GM19035 (cell line): ENCODE measurements around the gene PIP5K1A.
A peak's percentile ranks its signal among the peaks of the same experiment; 100 is the strongest.
"Not testable (repeated sequence)": the region's sequence is repeated elsewhere in the genome, so short reads cannot be mapped to it uniquely, and the experiment has no call there.

Experiments used
- ATAC-seq: cut with Tn5 transposase; IDR thresholded peaks from one replicate; pipeline ENCODE4 v1.9.1; 2021; ENCODE audit not compliant: unreplicated experiment

The PIP5K1A gene

DNA sequence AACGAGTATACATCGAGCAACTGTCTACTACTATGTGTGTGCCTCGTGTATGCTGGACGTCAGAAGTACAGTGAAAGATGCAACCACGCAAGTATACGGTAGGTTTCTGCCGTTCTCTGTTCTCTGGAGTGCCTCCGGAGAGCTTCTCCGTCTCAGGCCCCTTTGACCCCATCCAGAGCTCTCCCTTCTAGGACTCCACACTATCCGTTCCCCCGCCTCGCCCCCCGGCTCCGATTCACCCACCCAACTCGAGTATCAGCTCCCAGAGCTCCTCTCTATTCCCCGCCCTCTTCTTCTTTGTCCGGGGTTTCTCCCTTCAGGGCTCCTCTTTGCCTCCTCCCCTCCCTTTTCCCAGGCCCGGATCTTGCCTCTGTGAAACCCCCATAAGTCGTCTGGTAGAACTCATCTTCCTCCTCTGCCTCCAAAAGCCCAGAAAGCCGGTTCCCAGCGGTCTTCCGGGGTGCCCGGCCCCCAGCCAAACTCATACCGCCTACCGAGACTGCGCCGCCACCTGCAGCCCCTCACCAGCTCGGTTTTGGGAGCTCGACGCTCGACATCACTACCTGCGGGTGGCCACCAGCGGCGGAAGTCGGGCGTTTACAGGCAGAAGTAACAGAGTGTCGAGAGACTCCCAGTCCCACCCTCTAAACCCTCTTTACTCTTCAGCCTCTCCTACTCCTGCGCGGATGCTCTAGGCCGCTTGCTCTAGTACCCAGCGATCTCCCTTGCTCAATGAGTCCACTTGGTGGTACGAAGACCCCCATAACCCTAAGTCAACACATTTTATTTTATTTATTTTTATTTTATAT, 8.5 kb upstream of the PIP5K1A start, which contains the start of gene VPS72:
VPS72 (minus strand) TSS at position 561 of the 809 bp plus-strand sequence; CDS start at position 485, 76 bp downstream.
- ATAC-seq: peak; percentile 87

DNA sequence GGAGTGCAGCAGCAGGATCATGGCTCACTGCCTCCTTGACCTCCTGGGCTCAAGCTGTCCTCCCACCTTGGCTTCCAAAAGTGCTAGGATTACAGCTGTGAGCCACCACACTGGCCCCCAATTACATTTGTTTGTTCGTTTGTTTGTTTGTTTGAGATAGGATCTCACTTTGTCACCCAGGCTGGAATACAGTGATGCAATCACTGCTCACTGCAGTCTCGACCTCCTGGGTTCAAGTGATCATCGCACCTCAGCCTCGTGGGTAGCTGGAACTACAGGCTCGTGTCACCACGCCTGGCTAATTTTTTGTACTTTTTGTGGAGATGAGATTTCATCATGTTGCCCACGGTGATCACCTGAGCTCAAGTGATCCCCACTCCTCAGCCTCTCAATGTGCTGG, 6.3 kb upstream of the PIP5K1A start:
- ATAC-seq: no peak

DNA sequence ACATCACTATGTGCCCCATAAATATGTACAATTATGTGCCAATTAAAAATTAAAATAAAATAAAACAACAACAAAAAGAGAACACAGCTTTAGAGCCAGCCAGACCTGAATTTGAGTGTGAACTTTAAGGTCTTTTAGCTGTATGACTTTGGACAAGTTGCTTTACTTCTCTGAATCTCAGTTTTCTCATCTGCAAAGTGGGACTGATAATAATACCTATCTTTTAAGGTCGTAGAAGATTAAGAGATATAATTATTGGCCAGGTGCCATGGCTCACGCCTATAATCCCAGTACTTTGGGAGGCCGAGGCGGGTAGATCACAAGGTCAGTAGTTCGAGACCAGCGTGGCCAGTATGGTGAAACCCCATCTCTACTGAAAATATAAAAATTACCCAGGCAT, 5.0 kb upstream of the PIP5K1A start:
- ATAC-seq: no peak

DNA sequence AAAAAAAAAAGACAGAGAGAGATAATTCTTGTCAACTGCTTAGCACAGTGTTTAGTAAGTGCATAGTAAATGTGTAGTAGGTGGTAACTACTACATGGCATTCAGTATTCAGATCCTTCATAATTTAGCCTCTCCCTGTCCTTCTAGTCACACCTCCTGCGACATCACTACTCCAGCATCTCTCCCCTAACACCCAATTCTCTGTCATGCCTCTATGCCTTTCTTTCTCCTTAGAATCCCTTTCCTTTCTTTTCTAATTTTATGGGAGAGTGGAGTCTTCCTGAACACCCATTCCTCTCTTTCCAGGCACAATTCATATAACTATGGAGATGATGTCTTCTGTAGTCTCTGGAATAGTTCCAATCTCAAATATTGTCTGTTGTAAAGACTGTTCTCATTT, 4.5 kb upstream of the PIP5K1A start:
- no peak for ATAC-seq

DNA sequence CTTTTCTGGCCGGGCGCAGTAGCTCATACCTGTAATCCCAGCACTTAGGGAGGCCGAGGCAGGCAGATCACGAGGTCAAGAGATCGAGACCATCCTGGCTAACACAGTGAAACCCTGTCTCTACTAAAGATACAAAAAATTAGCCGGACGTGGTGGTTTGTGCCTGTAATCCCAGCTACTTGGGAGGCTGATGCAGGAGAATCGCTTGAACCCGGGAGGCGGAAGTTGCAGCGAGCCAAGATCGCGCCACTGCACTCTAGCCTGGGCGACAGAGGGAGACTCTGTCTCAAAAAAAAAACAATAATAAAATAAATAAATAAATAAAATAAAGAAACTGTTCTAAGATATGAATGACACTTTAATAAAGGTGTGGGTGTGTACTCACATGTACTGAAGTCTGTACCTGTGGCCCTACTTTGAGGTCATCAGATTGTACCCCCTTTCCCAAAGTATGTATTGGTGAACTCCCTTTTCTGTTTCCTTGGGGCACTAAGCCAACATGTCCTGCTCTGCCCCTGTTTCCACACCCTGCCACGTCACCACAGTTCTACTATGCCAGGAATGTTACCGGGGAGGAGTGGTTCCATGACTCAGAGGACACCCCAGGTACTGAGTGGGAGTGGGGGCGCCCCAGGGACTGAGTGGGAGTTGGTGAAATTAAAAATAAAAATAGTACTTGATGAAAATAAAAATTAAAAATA, 3.3 kb upstream of the PIP5K1A start:
- ATAC-seq: not testable (repeated sequence)

DNA sequence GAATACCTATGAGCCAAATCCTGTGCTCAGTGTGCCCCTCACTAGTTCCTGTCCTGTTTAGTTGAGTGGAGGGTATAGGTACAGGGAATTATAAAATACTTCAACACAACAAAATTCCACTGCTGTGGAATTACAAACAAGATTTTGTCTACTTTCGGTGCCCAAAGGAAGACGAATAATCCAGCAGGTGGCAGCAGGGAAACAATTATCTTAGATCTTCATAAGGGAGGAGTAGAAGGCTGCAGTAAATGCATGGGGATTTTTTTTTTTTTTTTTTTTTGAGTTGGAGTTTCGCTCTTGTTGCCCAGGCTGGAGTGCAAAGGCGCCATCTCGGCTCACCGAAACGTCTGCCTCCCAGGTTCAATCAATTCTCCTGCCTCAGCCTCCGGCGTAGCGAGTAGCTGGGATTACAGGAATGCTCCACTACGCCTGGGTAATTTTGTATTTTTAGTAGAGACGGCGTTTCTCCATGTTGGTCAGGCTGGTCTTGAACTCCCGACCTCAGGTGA, 2.0 kb upstream of the PIP5K1A start:
- ATAC-seq: no peak

DNA sequence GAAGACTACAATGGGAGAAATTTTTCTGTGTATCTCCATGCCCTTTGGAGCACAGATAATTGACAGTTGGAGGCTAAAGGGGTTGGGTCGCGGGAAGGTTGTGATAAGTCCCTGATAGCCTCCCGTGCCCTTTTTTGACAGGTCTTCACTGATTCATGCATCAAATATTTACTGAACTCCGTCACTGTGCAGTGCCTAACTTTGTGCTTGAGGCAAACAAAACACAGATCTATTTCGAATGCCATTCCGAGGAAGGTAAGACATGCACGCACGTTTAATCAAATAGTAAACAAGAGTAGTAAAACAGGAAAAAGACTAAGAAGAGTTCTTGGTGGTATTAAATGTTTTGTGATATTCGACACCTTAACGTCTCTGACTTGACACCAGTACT, 494 bp upstream of the PIP5K1A start:
- ATAC-seq: no peak

DNA sequence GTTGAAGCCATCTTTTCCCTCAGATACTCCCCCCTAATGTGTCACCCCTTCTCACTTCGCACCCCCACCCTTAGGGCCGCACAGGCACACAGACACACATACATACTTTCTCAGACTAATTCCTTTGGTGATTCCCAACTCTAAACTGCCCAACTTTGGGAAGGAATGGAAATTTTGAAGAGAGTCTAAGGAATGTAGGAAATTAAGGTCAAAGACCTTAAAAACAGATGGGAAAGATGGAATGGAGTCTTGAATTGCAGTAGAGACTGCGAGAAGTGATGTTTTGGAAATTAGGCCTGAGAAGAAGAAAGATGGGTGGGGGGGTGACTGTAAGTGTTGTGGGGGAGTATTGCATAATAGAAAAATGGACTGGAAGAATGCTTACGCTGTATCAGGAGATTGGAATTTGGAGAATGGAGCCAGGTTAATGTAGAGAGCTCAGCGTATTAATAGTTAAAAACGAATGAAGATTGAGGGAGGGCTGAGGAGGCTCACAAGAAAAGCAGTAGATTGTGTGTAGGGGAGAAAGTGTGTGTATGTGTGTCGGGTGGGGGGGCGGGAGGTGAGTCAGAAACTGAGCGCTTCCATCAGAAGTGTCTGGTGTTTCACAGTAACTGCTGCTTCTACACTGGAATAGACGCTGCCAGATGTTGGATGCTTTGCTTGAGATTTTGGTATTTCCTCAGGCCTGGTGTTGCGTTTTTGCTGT, 1.7 kb downstream of the PIP5K1A start:
- no peak for ATAC-seq

DNA sequence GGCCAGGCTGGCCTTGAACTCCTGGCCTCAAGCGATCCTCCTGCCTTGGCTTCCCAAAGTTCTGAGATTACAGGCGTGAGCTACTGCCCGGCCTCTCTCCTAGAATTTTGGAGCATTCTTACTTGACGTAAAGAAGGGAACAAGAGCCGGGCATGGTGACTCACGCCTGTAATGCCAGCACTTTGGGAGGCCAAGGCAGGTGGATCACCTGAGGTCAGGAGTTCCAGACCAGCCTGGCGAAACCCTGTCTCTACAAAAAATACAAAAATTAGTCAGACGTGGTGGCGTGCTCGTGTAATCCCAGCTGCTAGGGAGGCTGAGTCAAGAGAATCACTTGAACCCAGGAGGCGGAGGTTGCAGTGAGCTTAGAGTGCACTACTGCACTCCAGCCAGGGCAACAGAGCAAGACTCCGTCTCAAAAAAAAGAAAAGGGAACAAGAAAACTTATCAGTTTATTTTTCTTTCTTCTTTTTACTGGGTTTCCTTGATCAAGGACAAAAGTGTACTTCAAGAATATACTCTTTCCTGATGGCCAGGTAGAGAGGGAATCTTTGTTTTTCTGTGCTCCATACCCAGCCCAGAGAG, 7.1 kb downstream of the PIP5K1A start:
- not testable (repeated sequence) for ATAC-seq

DNA sequence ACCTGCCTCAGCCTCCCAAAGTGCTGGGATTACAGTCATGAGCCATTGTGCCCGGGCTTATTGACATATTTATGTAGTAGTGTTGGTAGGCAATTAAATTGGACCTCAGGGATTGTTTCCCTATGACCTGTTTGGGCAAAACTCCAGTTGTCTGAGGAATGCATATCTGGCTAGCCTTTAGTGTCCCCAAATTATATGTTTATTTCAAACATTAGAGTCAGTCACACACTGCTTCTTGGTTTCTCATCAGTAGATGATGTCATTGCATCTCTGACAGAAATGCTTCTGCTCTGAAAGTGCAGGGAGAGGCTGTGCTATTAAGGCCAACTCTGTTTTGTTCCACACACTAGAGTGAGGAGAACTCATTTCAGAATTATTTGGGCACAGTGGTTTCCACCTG, 12.5 kb downstream of the PIP5K1A start:
- ATAC-seq: no peak

DNA sequence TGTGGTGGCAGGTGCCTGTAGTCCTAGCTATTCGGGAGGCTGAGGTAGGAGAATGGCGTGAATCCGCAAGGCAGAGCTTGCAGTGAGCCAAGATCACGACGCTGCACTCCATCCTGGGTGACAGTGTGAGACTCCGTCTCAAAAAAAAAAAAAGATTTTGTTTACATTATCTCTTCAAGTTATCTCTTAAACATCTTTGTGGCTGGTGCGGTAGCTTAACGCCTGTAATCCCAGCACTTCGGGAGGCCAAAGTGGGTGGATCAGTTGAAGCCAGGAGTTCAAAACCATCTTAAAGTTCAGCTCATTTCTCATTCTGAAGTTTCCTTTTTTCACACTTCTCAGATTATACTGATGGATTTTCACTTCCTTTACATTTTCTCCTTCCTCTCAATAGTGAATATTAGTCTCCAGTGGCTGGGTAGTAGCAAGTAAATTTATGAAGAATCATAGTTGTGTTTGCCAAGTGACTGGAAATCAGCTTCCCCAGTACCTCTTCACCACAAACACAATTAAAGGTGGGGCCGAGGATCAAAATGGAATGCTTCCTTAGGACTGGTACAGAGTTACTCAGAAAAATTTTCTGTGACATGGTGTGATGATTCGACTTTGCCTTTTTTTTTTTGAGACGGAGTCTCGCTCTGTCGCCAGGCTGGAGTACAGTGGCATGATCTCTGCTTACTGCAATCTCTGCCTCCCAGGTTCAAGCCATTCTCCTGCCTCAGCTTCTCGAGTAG, 13.8 kb downstream of the PIP5K1A start:
- ATAC-seq: no peak

DNA sequence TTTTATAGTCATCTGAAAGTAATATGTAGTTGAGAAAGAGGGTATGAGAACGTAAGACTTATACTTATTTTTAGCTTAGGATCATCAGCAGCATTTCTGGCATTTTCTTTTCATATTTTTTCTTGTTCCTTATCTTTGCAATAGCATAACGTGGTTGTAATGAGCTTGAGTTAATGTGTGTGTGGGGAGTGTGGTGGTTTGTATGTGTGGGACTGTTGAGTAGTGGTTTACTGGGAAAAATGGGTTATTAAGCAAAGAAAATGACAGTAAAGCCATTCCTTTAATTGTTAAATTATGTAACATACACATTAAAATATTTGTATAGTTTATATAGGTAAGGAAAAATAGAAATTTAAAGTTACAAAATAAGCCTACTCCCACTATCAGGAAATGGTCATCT, 15.2 kb downstream of the PIP5K1A start:
- ATAC-seq: no peak

DNA sequence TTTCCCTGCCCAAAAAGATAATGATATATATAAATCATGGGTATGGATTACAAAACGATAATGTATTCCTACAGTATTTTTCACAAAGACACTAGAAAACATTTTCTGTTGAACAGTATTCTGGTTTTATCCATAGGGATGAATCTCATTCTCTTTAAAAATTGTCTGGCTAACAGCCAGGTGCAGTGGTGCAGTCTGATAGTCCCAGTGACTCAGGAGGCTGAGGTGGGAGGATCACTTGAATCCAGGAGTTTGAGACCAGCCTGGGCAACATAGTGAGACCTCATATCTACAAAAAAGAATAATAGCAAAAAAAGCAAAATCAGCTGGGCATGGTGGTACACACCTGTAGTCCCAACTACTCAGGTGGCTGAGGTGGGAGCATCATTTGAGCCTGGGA, 23.3 kb downstream of the PIP5K1A start:
- no peak for ATAC-seq

DNA sequence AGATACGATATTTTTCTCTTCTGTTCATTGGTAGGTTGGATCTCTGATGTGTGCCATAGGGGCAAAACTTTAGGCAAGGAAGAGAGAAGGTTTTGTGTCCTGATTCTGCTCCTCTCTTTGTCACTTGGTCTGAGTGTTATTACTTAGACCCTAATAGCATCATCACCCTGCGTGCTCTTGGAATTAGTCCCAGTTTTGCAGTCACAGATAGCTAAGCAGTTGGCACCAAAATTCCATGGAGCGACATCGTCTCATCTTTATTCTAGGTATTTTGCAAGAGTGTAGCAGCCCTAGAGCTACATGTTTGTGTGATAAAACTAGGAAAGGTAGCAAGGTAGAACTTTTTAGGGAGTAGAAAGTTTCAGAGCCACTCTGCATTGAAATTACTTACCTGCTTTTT, 23.8 kb downstream of the PIP5K1A start:
- no peak for ATAC-seq

DNA sequence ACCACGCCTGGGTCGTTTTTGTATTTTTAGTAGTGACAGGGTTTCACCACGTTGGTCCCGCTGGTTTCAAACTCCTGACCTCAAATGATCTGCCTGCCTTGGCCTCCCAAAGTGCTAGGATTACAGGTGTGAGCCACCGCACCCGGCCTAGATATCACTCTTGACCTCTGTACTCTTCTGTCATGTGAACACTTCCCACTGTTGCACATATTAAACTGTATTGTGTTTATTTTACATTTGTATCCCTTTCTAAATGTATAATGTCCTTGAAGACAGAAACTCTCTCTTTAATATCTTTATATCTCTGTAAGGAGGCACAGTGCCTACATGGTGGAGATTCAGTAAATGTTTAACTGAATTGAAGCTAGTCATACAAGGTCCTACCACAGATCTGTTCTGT, 36.9 kb downstream of the PIP5K1A start:
- no peak for ATAC-seq

DNA sequence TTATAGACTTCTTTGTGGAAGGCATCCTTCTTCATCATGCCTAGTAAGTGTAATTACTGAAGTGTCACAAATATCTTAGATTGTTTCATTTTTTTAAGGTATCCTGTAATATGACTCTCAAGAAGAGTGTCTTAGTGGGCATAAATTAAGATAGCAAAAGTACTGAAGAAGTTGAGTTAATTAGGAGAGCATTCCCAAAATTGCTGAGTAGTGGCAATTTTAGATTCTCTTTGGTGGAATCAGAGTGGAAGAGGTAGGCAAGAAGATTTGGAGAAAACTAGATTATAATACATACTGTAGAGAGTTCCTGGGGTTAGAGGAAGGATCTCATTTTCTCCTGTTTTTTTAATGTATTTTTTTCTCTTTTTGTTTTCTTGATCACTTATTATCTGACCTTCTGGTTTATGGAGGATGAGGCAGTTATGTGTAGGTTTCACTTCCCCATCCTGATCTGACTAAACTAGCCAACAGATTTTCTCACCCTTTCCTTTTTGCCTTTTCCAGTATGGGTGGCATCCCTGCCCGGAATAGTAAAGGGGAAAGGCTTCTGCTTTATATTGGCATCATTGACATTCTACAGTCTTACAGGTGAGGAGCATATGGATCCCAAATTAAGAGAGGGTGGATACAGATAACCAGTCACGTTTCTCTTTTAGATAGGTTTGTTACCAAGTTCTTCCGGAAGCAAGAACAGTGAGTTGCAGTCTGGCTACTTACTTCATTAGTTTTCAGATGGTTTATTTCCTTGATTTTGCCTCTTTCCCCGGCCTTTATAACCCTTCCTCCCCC, 39.5 kb downstream of the PIP5K1A start:
- ATAC-seq: no peak

DNA sequence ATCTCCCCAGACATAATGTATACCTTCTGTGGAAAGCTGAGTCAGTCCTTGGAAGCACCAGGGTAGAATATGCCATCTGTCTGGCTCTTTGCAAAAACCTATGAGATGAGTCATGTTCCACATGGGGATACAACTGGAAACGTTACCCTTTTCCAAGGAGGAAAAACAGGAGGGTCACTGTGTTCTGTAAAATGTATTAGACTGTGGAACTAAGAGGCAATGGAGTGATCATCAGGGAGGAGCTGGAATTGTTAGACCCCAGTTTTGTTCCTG, 40.1 kb downstream of the PIP5K1A start:
- ATAC-seq: no peak

DNA sequence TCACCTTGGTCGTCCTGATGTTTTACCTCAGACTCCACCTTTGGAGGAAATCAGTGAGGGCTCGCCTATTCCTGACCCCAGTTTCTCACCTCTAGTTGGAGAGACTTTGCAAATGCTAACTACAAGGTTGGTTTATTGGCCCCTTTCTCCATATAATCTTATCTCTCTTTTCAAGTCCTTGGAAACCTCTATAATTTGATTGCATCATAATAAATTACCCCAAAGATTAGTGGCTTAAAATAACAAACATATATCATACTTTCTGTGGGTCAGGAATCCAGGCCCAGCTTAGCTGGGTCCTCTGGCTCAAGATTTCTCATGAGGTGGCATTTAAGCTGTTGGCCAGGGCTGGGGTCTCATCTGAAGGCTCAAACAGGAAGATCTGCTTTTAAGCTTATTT, 44.1 kb downstream of the PIP5K1A start:
- no peak for ATAC-seq

DNA sequence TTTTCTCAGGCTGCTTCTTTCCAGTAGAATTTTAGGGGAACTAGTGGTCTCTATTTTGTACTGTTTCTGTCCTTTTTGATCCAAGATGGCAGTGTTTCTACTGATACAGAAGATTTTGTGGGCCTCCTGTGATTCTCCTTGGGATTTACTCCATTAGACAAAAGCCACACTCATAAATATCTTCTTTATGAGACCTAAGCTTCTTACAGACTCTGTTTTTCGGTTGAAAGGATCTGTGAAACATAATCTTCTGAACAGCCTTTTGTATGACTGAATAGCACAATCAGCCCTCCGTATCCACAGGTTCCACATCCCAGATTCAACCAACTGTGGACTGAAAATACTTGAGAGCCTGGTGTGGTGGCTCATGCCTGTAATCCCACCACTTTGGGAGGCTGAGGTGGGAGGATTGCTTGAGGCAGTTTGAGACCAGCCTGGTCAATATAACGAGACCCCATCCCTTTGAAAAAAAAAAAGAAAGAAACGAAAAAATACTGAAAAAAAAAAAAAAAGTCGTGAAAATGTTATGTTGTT, 45.4 kb downstream of the PIP5K1A start:
- no peak for ATAC-seq

DNA sequence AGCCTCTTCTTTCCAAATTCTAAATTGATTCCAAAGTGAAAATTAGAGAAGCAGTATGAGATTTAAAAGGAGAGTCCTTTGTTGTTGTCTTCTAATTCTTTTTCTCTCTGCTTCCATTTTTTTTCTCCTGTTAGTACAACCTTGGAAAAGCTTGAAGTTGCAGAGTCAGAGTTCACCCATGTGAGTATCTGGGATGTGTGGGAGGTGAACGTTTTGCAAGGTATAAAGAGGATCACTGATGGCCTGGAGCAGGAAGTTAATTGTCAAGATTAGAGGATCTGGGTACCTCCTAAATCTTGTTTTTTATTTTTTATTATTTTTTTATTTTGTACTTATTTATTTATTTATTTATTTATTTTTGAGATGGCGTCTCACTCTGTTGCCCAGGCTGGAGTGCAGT, 48.4 kb downstream of the PIP5K1A start:
- no peak for ATAC-seq
